ENCODE measurements around the gene CRELD2.

Gene CRELD2

GRCh38 chr22:49942565-49943404 lies 24.4 kb downstream of the CRELD2 start (continued):
- no peak for TF ChIP-seq ZNF335 (tag by site-specific recombination; conservative IDR thresholded peaks at IDR 0.05)
- no peak for TF ChIP-seq ZNF514 (tag by site-specific recombination; IDR thresholded peaks at IDR 0.05)
- 0 out of 2 replicates have a peak, but pooled peaks have one; percentile 12 for TF ChIP-seq EGR2 (tag by site-specific recombination; IDR thresholded peaks at IDR 0.05; ENCODE audit: low read depth)
- TF ChIP-seq KLF17 (tag by site-specific recombination; IDR thresholded peaks at IDR 0.05) = no peak

GRCh38 chr22:49943405-49943765 lies 25.0 kb downstream of the CRELD2 start:
- H3K4me1 ChIP-seq (ENCODE audit: control insufficient read depth, insufficient read depth, low read length) = peaks cover 3% of the 10 kb centered on the region; the same call in 1 of the 2 replicates
- POLR2A ChIA-PET = no interaction called here

More at GRCh38 chr22:49943405-49943765, 25.0 kb downstream of the CRELD2 start:
- CTCF ChIA-PET = interaction anchor here (1.2 kb wide), 1 partner anchor 87 kb away, joined by 5 read pairs; no protein-coding TSS in a partner anchor
- H3K4me3 ChIP-seq (ENCODE audit: low read depth, low read length) = no peak overlapping the region
- no peak for TF ChIP-seq YY1 (tag by site-specific recombination; IDR thresholded peaks at IDR 0.05)
- no peak for TF ChIP-seq ZNF211 (tag by site-specific recombination; IDR thresholded peaks at IDR 0.05; ENCODE audit: low read depth)
- TF ChIP-seq ZNF621 (tag by site-specific recombination; IDR thresholded peaks at IDR 0.05) = no peak
- no peak for TF ChIP-seq ZNF561 (tag by site-specific recombination; IDR thresholded peaks at IDR 0.05; ENCODE audit: borderline replicate concordance)
- no peak for TF ChIP-seq ZBTB49 (tag by site-specific recombination; IDR thresholded peaks at IDR 0.05; ENCODE audit: low read depth)
- no peak for TF ChIP-seq ZBTB1 (tag by site-specific recombination; IDR thresholded peaks at IDR 0.05)
- TF ChIP-seq ZNF354C (tag by site-specific recombination; IDR thresholded peaks at IDR 0.05; ENCODE audit: borderline replicate concordance, low read depth) = no peak
- no peak for TF ChIP-seq TCF7L2 (IDR thresholded peaks at IDR 0.05; ENCODE audit: borderline replicate concordance, low read depth, low read length)
- TF ChIP-seq ZNF560 (tag by site-specific recombination; IDR thresholded peaks at IDR 0.05; ENCODE audit: borderline replicate concordance) = no peak
- TF ChIP-seq BCL11B (tag by site-specific recombination; IDR thresholded peaks at IDR 0.05; ENCODE audit: low read depth) = no peak
- TF ChIP-seq ZNF580 (tag by site-specific recombination; IDR thresholded peaks at IDR 0.05) = no peak
- no peak for TF ChIP-seq ZNF600 (tag by site-specific recombination; IDR thresholded peaks at IDR 0.05)
- TF ChIP-seq ZNF645 (tag by site-specific recombination; IDR thresholded peaks at IDR 0.05) = no peak
- no peak for TF ChIP-seq ZEB2 (tag by site-specific recombination; IDR thresholded peaks at IDR 0.05)
- no peak for TF ChIP-seq ZNF133 (tag by site-specific recombination; IDR thresholded peaks at IDR 0.05)
- no peak for TF ChIP-seq ZNF311 (tag by site-specific recombination; IDR thresholded peaks at IDR 0.05; ENCODE audit: borderline replicate concordance)
- no peak for TF ChIP-seq ZNF610 (tag by site-specific recombination; IDR thresholded peaks at IDR 0.05; ENCODE audit: borderline replicate concordance)
- no peak for TF ChIP-seq ZNF23 (tag by site-specific recombination; IDR thresholded peaks at IDR 0.05; ENCODE audit: borderline replicate concordance)
- no peak for TF ChIP-seq KLF9 (tag by site-specific recombination; IDR thresholded peaks at IDR 0.05; ENCODE audit: low read depth)
- H3K9me3 ChIP-seq (ENCODE audit: control insufficient read depth, insufficient read depth, low read depth, low read length) = no peaks in the 10 kb centered on the region
- no peaks in the 10 kb centered on the region for H3K36me3 ChIP-seq (ENCODE audit: control insufficient read depth in 2 of 2, insufficient read depth in 1 of 2, low read length in 2 of 2)
- no peak overlapping the region for H3K27ac ChIP-seq (ENCODE audit: extremely low read depth, low read depth, low read length)

Measured in HEK293 (cell line).